Measurements from ENCODE around the gene SELENOS. TPM values are rescaled to one million over a fixed set of nuclear protein-coding genes. Genes with fewer than 3 reads are reported as not detected.

Gene SELENOS
- total RNA-seq, 1 donor from 2014 or later, result 24.5 TPM

GRCh38 chr15:101254157-101255050 lies 22.9 kb downstream of the SELENOS start:
- Mint-ChIP-seq H3K9me3 (no peaks in the 10 kb centered on the region), H3K27ac (no peak overlapping the region), H3K4me1 (peaks cover 28% of the 10 kb centered on the region), H3K4me3 (no peak overlapping the region), H3K36me3 (ENCODE audit: low read depth) (peaks cover 4% of the 10 kb centered on the region), H3K27me3 (no peaks in the 10 kb centered on the region)
- ChIA-PET POLR2A (interaction anchor here (0.6 kb wide), 1 partner anchor 238 kb away, joined by 3 read pairs; no protein-coding TSS in a partner anchor), CTCF (interaction anchor here (1.2 to 4.2 kb wide), 7 partner anchors 128 to 246 kb away, joined by 3 to 19 read pairs (median 5); no protein-coding TSS in a partner anchor)
- ATAC-seq (ENCODE audit: low read depth), result no peak
- no peak for DNase-seq
- intact Hi-C loops (cut with micrococcal nuclease), result loop anchor here (5.0 kb wide), 1 partner anchor 57 kb away; no protein-coding TSS in a partner anchor
- TF ChIP-seq CTCF (IDR thresholded peaks at IDR 0.05), result no peak

- intact Hi-C loops (cut with micrococcal nuclease), result loop anchor here (1.0 to 5.0 kb wide), 4 partner anchors 24 to 399 kb away; partner anchors contain the start of genes LRRK1, SELENOS and TM2D3
- Mint-ChIP-seq H3K27me3 (no peaks in the 10 kb centered on the region), H3K27ac (peak overlapping the region; percentile 92), H3K9me3 (no peaks in the 10 kb centered on the region), H3K36me3 (ENCODE audit: low read depth) (peaks cover 4% of the 10 kb centered on the region), H3K4me3 (peak overlapping the region; percentile 95), H3K4me1 (peaks cover 35% of the 10 kb centered on the region)
- no peak for DNase-seq
- POLR2A ChIA-PET, result interaction anchor here (1.0 to 2.2 kb wide), 6 partner anchors 10 to 133 kb away, joined by 3 to 30 read pairs (median 7); partner anchors contain the start of gene SNRPA1
- no peak for ATAC-seq (ENCODE audit: low read depth)
- CTCF ChIA-PET, result interaction anchor here (1.2 to 1.9 kb wide), 5 partner anchors 9 to 244 kb away, joined by 3 to 8 read pairs (median 5); no protein-coding TSS in a partner anchor
- TF ChIP-seq CTCF (IDR thresholded peaks at IDR 0.05), result no peak
Measured at GRCh38 chr15:101252836-101253235, 24.4 kb downstream of the SELENOS start.

GRCh38 chr15:101251830-101252820 lies 25.2 kb downstream of the SELENOS start, which contains the start of gene CHSY1:
Gene CHSY1, minus strand, starts transcription at chr15:101252048. Its CDS starts 592 bp downstream, at chr15:101251456.
- H3K4me1 Mint-ChIP-seq, result peaks cover 43% of the 10 kb centered on the region
- no peaks in the 10 kb centered on the region for H3K27me3 Mint-ChIP-seq
- POLR2A ChIA-PET, result interaction anchor here (0.6 to 2.7 kb wide), 15 partner anchors 9 to 400 kb away, joined by 3 to 45 read pairs (median 6); partner anchors contain the start of genes SNRPA1 and TM2D3
- peak within 1 kb of the TSS; percentile 95 for H3K4me3 Mint-ChIP-seq
- CTCF ChIA-PET, result interaction anchor here (0.6 to 1.9 kb wide), 13 partner anchors 8 to 244 kb away, joined by 3 to 8 read pairs (median 4); no protein-coding TSS in a partner anchor
- peak within 1 kb of the TSS; percentile 92 for H3K27ac Mint-ChIP-seq
- no peaks in the 10 kb centered on the region for H3K9me3 Mint-ChIP-seq
- no peak for TF ChIP-seq CTCF (IDR thresholded peaks at IDR 0.05)
- H3K36me3 Mint-ChIP-seq (ENCODE audit: low read depth), result peaks cover 4% of the 10 kb centered on the region
- peak; percentile 93 for DNase-seq
- intact Hi-C loops (cut with micrococcal nuclease), result loop anchor here (1.0 to 5.0 kb wide), 7 partner anchors 25 to 650 kb away; partner anchors contain the start of genes ASB7, LINS1, LRRK1 and SELENOS
- ATAC-seq (ENCODE audit: low read depth), result peak; percentile 88

GRCh38 chr15:101250873-101251829 lies 26.1 kb downstream of the SELENOS start:
- intact Hi-C loops (cut with micrococcal nuclease), result loop anchor here (1.0 to 5.0 kb wide), 4 partner anchors 43 to 649 kb away; partner anchors contain the start of genes ASB7 and LINS1
- DNase-seq (peak; percentile 31), ATAC-seq (ENCODE audit: low read depth) (peak; percentile 43)
- no peak for TF ChIP-seq CTCF (IDR thresholded peaks at IDR 0.05)
- peaks cover 52% of the 10 kb centered on the region for H3K4me1 Mint-ChIP-seq
- H3K27me3 Mint-ChIP-seq, result no peaks in the 10 kb centered on the region
- H3K4me3 Mint-ChIP-seq, result peak overlapping the region; percentile 87
- H3K36me3 Mint-ChIP-seq (ENCODE audit: low read depth), result peaks cover 4% of the 10 kb centered on the region
- ChIA-PET CTCF (interaction anchor here (0.6 to 1.7 kb wide), 12 partner anchors 7 to 235 kb away, joined by 3 to 8 read pairs (median 4); no protein-coding TSS in a partner anchor), POLR2A (interaction anchor here (0.6 to 2.7 kb wide), 13 partner anchors 8 to 401 kb away, joined by 3 to 45 read pairs (median 6); partner anchors contain the start of genes SNRPA1 and TM2D3)
- no peaks in the 10 kb centered on the region for H3K9me3 Mint-ChIP-seq
- peak overlapping the region; percentile 69 for H3K27ac Mint-ChIP-seq
